CD4-positive, alpha-beta T cell (primary cell): ENCODE data around the gene TET2. TPM values are rescaled to one million over a fixed set of nuclear protein-coding genes. Genes with fewer than 3 reads are reported as not detected.

Experiments used
- ATAC-seq: fragments of 200-7000 bp; cut with Tn5 transposase; one replicate; pipeline ENCODE4 v1.10.0; 2022; ENCODE audit warnings: mild to moderate bottlenecking; ENCODE audit not compliant: poor library complexity
- CTCF ChIA-PET: fragments of 350-600 bp; sonication (Branson Sonifier 250); formaldehyde crosslinking; loops from one replicate; lab custom pipeline; 2021; ENCODE audit warnings: antibody characterized with exemption, inconsistent platforms; lab: Charles Lee
- POLR2A ChIA-PET: fragments of 350-600 bp; sonication (Branson Sonifier 250); formaldehyde crosslinking; loops from one replicate; lab custom pipeline; 2021; ENCODE audit warnings: antibody characterized with exemption, inconsistent platforms; lab: Charles Lee
- DNase-seq, 14 experiments: peaks; one replicate each; pipeline ENCODE4 v3.0.0-alpha.2; 2013 to 2020; ENCODE audit warnings: mixed read lengths in 2 of 14
- H3K27ac ChIP-seq, 2 donors: one replicate each; pipeline versions ENCODE4 v1.5.1 to v1.7.0; 2013; ENCODE audit warnings: low read length in 2 of 2, low read depth in 1 of 2, mild to moderate bottlenecking in 1 of 2
- H3K27me3 ChIP-seq, 2 experiments: 1 replicate in 1 of 2; 2 replicates in 1 of 2; pipeline versions ENCODE4 v1.6.1 to v1.7.0; 2013; ENCODE audit warnings: low read length in 2 of 2, control low read depth in 1 of 2, mild to moderate bottlenecking in 1 of 2, moderate library complexity in 1 of 2; ENCODE audit not compliant: insufficient read depth in 2 of 2, control insufficient read depth in 1 of 2
- H3K36me3 ChIP-seq: one replicate; pipeline ENCODE4 v1.6.1; 2013; ENCODE audit warnings: low read length, control low read depth; ENCODE audit not compliant: insufficient read depth
- H3K4me1 ChIP-seq: one replicate; pipeline ENCODE4 v1.6.1; 2013; ENCODE audit warnings: low read length, control low read depth; ENCODE audit not compliant: insufficient read depth
- H3K4me3 ChIP-seq: one replicate; pipeline ENCODE4 v1.5.1; 2013; ENCODE audit warnings: mild to moderate bottlenecking, low read length, moderate library complexity
- H3K9me3 ChIP-seq, 2 experiments: 1 replicate in 1 of 2; 2 replicates in 1 of 2; pipeline versions ENCODE4 v1.6.1 to v1.7.0; 2013; ENCODE audit warnings: low read length in 2 of 2, mild to moderate bottlenecking in 2 of 2, control low read depth in 1 of 2, moderate library complexity in 1 of 2; ENCODE audit not compliant: control insufficient read depth in 1 of 2, insufficient read depth in 1 of 2
- H3K27ac Mint-ChIP-seq: one replicate; pipeline ENCODE4 v1.8.0; 2020; ENCODE audit warnings: mixed read lengths
- H3K27me3 Mint-ChIP-seq: one replicate; pipeline ENCODE4 v1.8.0; 2021; ENCODE audit warnings: mixed read lengths
- H3K36me3 Mint-ChIP-seq: one replicate; pipeline ENCODE4 v1.8.0; 2021; ENCODE audit warnings: low read depth, mixed read lengths
- H3K4me1 Mint-ChIP-seq: one replicate; pipeline ENCODE4 v1.8.0; 2021; ENCODE audit warnings: low read depth, mixed read lengths
- H3K4me3 Mint-ChIP-seq: one replicate; pipeline ENCODE4 v1.8.0; 2020; ENCODE audit warnings: mild to moderate bottlenecking, mixed read lengths
- H3K9me3 Mint-ChIP-seq: one replicate; pipeline ENCODE4 v1.8.0; 2020; ENCODE audit warnings: mixed read lengths
- CTCF ChIP-seq: fragments of 200-600 bp; IDR thresholded peaks from one replicate; pipeline ENCODE4 v1.8.0; 2022; ENCODE audit warnings: antibody characterized with exemption, mild to moderate bottlenecking
- intact Hi-C, 2 experiments: fragments of 100-400 bp; cut with DNase I in 1 of 2; cut with micrococcal nuclease in 1 of 2; formaldehyde crosslinking; loops; one replicate each; pipeline versions ENCODE4 v1.15.1 to v1.9.0; 2023 to 2025; cut with DNase I, micrococcal nuclease
- total RNA-seq, 174 experiments: library from RNA in 2 of 174; stranded (reverse) in 2 of 174; gene quantifications; one replicate each; pipeline ENCODE4 v1.2.3 and lab custom pipeline; 2021 to 2026

The TET2 gene
- total RNA-seq, 2 experiments from 2014 or later, result 31.0 to 32.0 TPM

- Histone ChIP-seq H3K27ac (no peak overlapping the region), H3K27me3 (no peaks in the 10 kb centered on the region), H3K9me3 (no peaks in the 10 kb centered on the region), H3K4me3 (no peak overlapping the region), H3K4me1 (no peaks in the 10 kb centered on the region), H3K36me3 (peaks cover 16% of the 10 kb centered on the region)
- ATAC-seq, result no peak
- DNase-seq, result no peak
- H3K27ac Mint-ChIP-seq, result no peak overlapping the region
- no peaks in the 10 kb centered on the region for H3K27me3 Mint-ChIP-seq
- no peak overlapping the region for H3K4me3 Mint-ChIP-seq
- ChIA-PET CTCF (no interaction called here), POLR2A (no interaction called here)
- H3K36me3 Mint-ChIP-seq, result peaks cover 34% of the 10 kb centered on the region
- no peaks in the 10 kb centered on the region for H3K9me3 Mint-ChIP-seq
- H3K4me1 Mint-ChIP-seq, result peaks cover 5% of the 10 kb centered on the region
- TF ChIP-seq CTCF, result no peak
- intact Hi-C loops, result no loop called here
Measured at GRCh38 chr4:105230287-105230686, 83.6 kb downstream of the TET2 start.

GRCh38 chr4:105232374-105232773 is 85.7 kb downstream of the TET2 start:
- Mint-ChIP-seq H3K9me3 (no peaks in the 10 kb centered on the region), H3K27ac (no peak overlapping the region), H3K27me3 (no peaks in the 10 kb centered on the region), H3K4me1 (peaks cover 5% of the 10 kb centered on the region), H3K36me3 (peaks cover 53% of the 10 kb centered on the region), H3K4me3 (no peak overlapping the region)
- TF ChIP-seq CTCF, result no peak
- peaks cover 18% of the 10 kb centered on the region for H3K36me3 ChIP-seq
- no peaks in the 10 kb centered on the region for H3K27me3 ChIP-seq
- no peak overlapping the region for H3K4me3 ChIP-seq
- H3K27ac ChIP-seq, result no peak overlapping the region
- DNase-seq (no peak), ATAC-seq (no peak)
- H3K4me1 ChIP-seq, result no peaks in the 10 kb centered on the region
- intact Hi-C loops, result no loop called here
- POLR2A ChIA-PET, result no interaction called here
- CTCF ChIA-PET, result no interaction called here
- no peaks in the 10 kb centered on the region for H3K9me3 ChIP-seq

- POLR2A ChIA-PET, result no interaction called here
- no peak for ATAC-seq
Measured at GRCh38 chr4:105234582-105234981, 87.9 kb downstream of the TET2 start.

More at GRCh38 chr4:105234582-105234981, 87.9 kb downstream of the TET2 start:
- Histone ChIP-seq H3K4me3 (no peak overlapping the region), H3K9me3 (no peaks in the 10 kb centered on the region), H3K4me1 (no peaks in the 10 kb centered on the region), H3K27me3 (no peaks in the 10 kb centered on the region), H3K27ac (no peak overlapping the region), H3K36me3 (peaks cover 20% of the 10 kb centered on the region)
- no peak for TF ChIP-seq CTCF
- intact Hi-C loops, result no loop called here
- H3K27me3 Mint-ChIP-seq, result no peaks in the 10 kb centered on the region
- H3K4me1 Mint-ChIP-seq, result peaks cover 5% of the 10 kb centered on the region
- no peak for DNase-seq
- H3K36me3 Mint-ChIP-seq, result peaks cover 71% of the 10 kb centered on the region
- CTCF ChIA-PET, result no interaction called here
- H3K27ac Mint-ChIP-seq, result no peak overlapping the region
- H3K9me3 Mint-ChIP-seq, result no peaks in the 10 kb centered on the region
- H3K4me3 Mint-ChIP-seq, result no peak overlapping the region
